ENCODE measurements around the gene CHI3L1.

- TF ChIP-seq CTCF (IDR thresholded peaks at IDR 0.05) (no peak), POLR2AphosphoS5 (IDR thresholded peaks at IDR 0.05) (no peak)
Observed at GRCh38 chr1:203181586-203182386, 4.7 kb downstream of the CHI3L1 start.

Data from esophagus muscularis mucosa (tissue), 3 donors.